GM19452 (cell line): Measurements from ENCODE around the gene TBC1D19.
"Not testable (repeated sequence)": the region's sequence is repeated elsewhere in the genome, so short reads cannot be mapped to it uniquely, and the experiment has no call there.

ENCODE experiments used
- ATAC-seq: cut with Tn5 transposase; IDR thresholded peaks from one replicate; pipeline ENCODE4 v1.9.1; 2021; ENCODE audit not compliant: unreplicated experiment

TBC1D19 gene

GRCh38 chr4:26596843-26597242 lies 13.0 kb downstream of the TBC1D19 start:
- no peak for ATAC-seq

- no peak for ATAC-seq
Observed at GRCh38 chr4:26601204-26601603, 17.3 kb downstream of the TBC1D19 start.

- ATAC-seq: no peak
Observed at GRCh38 chr4:26607776-26608175, 23.9 kb downstream of the TBC1D19 start.

GRCh38 chr4:26609391-26609790 lies 25.5 kb downstream of the TBC1D19 start:
- ATAC-seq: no peak

GRCh38 chr4:26609868-26610267 lies 26.0 kb downstream of the TBC1D19 start:
- ATAC-seq: no peak

- no peak for ATAC-seq
Observed at GRCh38 chr4:26611372-26611771, 27.5 kb downstream of the TBC1D19 start.

- ATAC-seq: no peak
Observed at GRCh38 chr4:26611885-26612284, 28.0 kb downstream of the TBC1D19 start.

- no peak for ATAC-seq
Observed at GRCh38 chr4:26613237-26613636, 29.4 kb downstream of the TBC1D19 start.

GRCh38 chr4:26613735-26614134 lies 29.9 kb downstream of the TBC1D19 start:
- ATAC-seq: no peak

- no peak for ATAC-seq
Observed at GRCh38 chr4:26619784-26620183, 35.9 kb downstream of the TBC1D19 start.

- no peak for ATAC-seq
Observed at GRCh38 chr4:26621366-26621765, 37.5 kb downstream of the TBC1D19 start.

- ATAC-seq: no peak
Observed at GRCh38 chr4:26622913-26623312, 39.0 kb downstream of the TBC1D19 start.

- ATAC-seq: not testable (repeated sequence)
Observed at GRCh38 chr4:26626658-26627057, 42.8 kb downstream of the TBC1D19 start.

- no peak for ATAC-seq
Observed at GRCh38 chr4:26632916-26633315, 49.0 kb downstream of the TBC1D19 start.

- ATAC-seq: no peak
Observed at GRCh38 chr4:26634237-26634636, 50.4 kb downstream of the TBC1D19 start.

GRCh38 chr4:26636458-26636857 lies 52.6 kb downstream of the TBC1D19 start:
- ATAC-seq: no peak

- ATAC-seq: not testable (repeated sequence)
Observed at GRCh38 chr4:26640639-26641038, 56.8 kb downstream of the TBC1D19 start.

GRCh38 chr4:26647523-26648224 lies 63.8 kb downstream of the TBC1D19 start:
- no peak for ATAC-seq

- ATAC-seq: no peak
Observed at GRCh38 chr4:26648260-26648659, 64.4 kb downstream of the TBC1D19 start.

GRCh38 chr4:26660261-26660660 lies 76.4 kb downstream of the TBC1D19 start:
- no peak for ATAC-seq

- no peak for ATAC-seq
Observed at GRCh38 chr4:26663888-26664287, 80.0 kb downstream of the TBC1D19 start.

- ATAC-seq: no peak
Observed at GRCh38 chr4:26670903-26671537, 87.1 kb downstream of the TBC1D19 start.
